HG02852 (cell line): ENCODE data around the gene MOB2.

ENCODE experiments used
- ATAC-seq: cut with Tn5 transposase; IDR thresholded peaks from one replicate; pipeline ENCODE4 v1.9.1; 2021; ENCODE audit warnings: mild to moderate bottlenecking, moderate library complexity; ENCODE audit not compliant: unreplicated experiment

Gene MOB2

GRCh38 chr11:1473786-1474185 is 12.8 kb downstream of the MOB2 start:
- ATAC-seq: no peak

- ATAC-seq: no peak
These were observed 13.5 kb downstream of the MOB2 start for GRCh38 chr11:1473011-1473628.

DNA sequence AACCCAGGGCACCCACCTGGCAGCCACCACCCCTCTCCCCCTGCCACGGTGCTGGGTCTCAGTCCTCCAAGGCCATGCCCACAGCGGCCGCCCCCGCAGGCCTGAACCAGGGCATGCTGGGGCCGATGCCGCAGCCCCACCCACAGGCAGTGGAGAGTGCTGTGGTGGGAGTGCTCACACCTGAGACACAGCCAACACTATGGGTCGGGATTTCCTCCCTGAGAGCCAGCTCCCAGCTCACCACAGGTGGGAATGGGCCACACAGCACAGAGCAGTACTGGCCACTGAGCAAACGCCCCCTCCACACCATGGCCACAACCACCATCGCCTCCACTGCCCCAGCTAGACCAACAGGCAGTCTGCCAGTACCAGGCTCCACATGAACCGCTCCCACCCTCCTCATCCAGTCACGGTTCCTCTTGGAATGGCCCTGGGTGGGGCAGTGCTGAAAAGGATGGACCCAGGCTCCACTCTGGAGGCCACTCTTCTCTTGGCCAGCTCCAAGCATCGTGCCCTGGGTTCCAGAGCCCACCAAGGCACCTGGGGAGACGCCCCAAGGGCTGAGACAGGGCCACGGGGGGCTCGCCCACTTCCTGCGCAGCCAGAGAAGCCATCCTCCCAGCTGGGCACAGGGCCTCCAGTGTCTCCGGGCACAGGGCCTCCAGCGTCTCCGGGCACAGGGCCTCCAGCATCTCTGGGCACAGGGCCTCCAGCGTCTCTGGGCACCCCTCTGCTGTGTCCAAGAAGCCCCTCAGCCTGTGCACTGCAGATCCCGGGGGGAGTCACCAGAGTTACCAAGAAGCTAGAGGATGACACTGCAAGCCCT is 14.2 kb downstream of the MOB2 start:
- no peak for ATAC-seq

GRCh38 chr11:1471736-1472135 is 14.8 kb downstream of the MOB2 start:
- ATAC-seq: no peak

DNA sequence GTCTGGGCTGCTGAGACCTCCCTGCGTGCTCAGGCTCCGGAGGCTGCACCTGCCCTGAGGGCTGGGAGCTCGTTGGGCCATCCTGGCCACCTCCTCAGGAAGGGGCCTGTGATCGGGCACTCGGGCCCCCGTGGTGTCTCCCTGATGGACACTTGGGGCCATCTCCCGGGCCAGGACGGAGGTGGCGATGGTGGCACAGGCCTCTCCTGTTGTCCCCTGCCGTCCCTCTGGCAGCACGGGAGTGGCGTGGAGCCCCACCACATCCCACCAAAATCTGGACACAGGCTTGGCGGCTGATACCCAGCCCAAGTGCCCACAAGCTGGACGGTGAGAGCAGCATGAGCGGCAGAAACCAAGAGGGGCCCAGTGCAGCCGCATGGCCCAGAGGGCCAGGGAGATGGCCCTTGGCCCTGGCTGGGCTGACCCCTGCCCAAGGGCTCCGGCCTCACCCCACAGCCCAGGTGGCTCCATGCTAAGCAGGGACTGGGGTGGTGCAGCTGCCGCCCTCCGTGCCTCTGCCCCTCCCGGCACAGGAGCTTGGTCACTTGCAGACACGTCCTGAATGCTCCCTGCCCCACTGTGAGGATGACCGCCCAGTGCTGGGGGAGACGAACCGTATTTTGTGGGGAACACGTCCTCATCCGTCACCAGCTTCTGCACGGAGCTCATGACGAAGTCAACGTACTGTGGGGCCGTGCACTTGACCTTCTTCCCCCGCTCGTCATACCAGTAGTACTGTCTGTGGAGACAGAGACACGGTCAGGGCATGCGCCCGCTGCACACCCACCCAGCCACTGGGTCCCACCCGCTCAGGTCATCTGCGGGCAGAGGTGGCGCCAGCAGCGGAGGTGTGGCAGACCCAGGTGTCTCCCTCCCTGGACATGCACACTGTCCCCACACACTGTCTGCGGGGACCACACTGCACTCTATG is 15.6 kb downstream of the MOB2 start:
- ATAC-seq: no peak

GRCh38 chr11:1469911-1470680 is 16.5 kb downstream of the MOB2 start:
- no peak for ATAC-seq

GRCh38 chr11:1469287-1469910 is 17.2 kb downstream of the MOB2 start:
- ATAC-seq: no peak

- ATAC-seq: no peak
These were observed 18.0 kb downstream of the MOB2 start for GRCh38 chr11:1468473-1469066.

GRCh38 chr11:1468002-1468401 is 18.6 kb downstream of the MOB2 start:
- ATAC-seq: no peak

DNA sequence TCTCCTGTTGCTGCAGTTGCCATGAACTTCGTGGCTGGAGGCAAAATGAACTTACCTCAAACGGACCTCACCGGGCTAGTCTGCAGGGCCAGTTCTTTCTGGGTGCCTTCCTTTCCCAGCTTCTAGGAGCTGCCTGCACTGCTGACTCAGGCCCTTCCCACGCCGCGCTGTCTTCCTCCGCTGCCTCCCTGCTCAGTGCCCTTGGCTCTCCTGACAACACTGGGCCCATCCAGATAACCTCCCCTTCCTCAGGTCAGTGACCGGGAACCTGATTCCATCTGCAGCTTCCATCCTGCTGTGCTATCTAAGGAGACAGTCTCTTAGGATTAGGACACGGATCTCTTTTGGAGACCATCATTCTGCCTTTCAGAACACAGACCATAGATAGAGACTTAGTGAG is 19.3 kb downstream of the MOB2 start:
- no peak for ATAC-seq

GRCh38 chr11:1466784-1467183 is 19.8 kb downstream of the MOB2 start:
- ATAC-seq: no peak

DNA sequence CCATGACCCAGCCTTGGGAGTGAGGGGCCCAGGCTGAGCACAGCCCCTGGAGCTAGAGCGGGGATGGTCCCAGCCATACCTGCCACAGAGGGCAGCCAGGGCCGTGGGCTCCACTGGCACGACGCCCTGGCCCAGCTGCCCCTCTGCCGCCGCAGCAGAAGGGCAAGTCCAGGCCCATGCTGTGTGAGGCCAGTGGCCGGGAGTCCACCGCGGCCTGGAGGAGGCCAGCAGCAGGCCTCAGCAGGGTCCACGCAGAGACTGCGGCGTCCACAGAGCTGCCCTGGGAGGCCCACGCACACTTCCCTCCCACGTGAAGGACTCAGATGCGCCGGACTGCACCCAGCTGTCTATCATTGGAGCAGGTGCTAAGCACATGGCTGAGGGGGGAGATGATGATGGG is 23.5 kb downstream of the MOB2 start:
- ATAC-seq: no peak

GRCh38 chr11:1462698-1462975 is 23.9 kb downstream of the MOB2 start:
- no peak for ATAC-seq

DNA sequence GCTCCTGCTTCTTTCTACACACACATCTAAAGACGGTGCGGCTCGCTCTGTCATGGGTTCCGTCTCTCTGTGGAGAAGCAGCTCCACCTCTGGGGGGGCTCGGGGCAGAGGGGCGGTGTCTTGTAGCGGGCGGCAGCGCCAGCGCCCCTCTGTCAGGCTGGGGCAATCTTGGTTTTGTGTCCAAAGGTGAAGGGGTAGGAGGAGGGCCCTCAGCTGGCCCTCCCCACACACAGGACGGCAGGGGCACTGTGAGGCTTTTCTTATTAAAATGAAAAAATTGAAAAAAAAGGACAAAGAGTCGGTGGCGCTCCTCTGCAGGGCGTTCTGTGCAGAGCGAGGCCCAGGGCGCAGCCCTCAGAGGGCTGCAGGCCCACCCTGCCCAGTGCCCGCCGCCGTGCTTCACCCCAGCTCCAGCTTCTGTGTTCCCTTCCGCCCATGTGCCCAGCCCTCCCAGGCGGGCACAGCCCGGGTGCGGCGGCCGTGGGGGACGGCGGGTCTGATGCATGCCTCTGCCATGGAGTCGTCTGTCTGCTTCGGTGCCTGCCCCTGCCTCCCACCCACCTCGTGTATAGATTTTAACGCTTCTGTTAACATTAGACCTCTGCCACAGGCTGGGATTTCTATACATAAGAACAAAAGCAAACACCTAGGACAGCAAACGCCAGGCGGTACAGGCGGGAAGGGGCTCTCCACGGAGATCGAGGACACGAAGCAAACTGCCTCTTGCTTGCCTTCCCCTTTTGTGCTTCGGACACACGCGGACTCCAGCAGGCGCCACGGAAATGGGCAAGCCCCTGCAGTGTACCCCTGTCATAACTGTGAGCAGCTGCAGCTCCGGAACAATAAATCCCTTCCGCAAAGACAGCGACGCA is 24.5 kb downstream of the MOB2 start:
- ATAC-seq: no peak

- ATAC-seq: no peak
These were observed 25.4 kb downstream of the MOB2 start for GRCh38 chr11:1460986-1461825.

DNA sequence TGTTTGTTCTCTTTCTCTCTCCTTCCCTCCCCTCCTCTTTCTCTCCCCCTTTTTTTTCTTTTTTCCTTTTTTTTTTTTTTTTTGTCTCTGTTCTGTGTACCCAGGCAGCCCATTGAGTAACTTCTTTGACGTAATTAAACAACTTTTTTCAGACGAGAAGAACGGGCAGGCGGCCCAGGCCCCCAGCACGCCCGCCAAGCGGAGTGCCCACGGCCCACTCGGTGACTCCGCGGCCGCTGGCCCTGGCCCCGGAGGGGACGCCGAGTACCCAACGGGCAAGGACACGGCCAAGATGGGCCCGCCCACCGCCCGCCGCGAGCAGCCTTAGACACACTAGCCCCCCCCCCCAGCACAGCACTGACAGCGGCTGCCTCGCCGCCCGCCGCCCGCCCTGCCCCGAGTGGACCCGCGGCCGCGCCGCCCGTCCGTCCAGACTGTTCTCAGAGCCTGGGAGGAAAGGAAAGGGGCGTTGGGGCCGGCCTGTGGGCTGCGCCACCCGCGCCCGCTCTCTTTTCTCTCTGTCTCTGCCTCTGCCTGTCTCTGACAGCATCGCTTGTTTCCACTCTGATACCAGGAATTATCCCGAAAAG is 26.1 kb downstream of the MOB2 start:
- ATAC-seq: no peak

- no peak for ATAC-seq
These were observed 26.7 kb downstream of the MOB2 start for GRCh38 chr11:1459764-1460395.

- no peak for ATAC-seq
These were observed 27.4 kb downstream of the MOB2 start for GRCh38 chr11:1459219-1459575.
